AG04450 (cell line): ENCODE measurements around the gene ZMYND8. TPM values are rescaled to one million over a fixed set of nuclear protein-coding genes. Genes with fewer than 3 reads are reported as not detected.

Experiments
- CTCF ChIA-PET: fragments of 300-600, 350-600 bp; formaldehyde crosslinking; extraction: SDS; loops from one replicate; lab custom pipeline; 2022; ENCODE audit warnings: antibody characterized with exemption, inconsistent platforms; lab: Charles Lee
- POLR2A ChIA-PET: fragments of 350-600 bp; formaldehyde crosslinking; extraction: SDS; loops from one replicate; lab custom pipeline; 2021; ENCODE audit warnings: antibody characterized with exemption, inconsistent platforms; lab: Yijun Ruan, JAX
- DNase-seq: peaks from one replicate; pipeline ENCODE4 v3.0.0-alpha.2; 2011; ENCODE audit warnings: low read depth, low spot score
- H3K27ac ChIP-seq: one replicate; pipeline ENCODE4 v1.5.1; 2012; ENCODE audit warnings: low read depth, low read length, control low read depth
- H3K27me3 ChIP-seq: one replicate; pipeline ENCODE4 v1.6.0; 2012; ENCODE audit warnings: low read length; ENCODE audit not compliant: control insufficient read depth, insufficient read depth
- H3K4me3 ChIP-seq: 2 replicates; pipeline ENCODE4 v1.5.1; 2011; ENCODE audit warnings: mild to moderate bottlenecking, low read depth, low read length, control low read depth
- H3K9me3 ChIP-seq: 2 replicates; pipeline ENCODE4 v1.5.1; 2012; ENCODE audit warnings: low read length; ENCODE audit not compliant: control insufficient read depth, insufficient read depth
- CTCF ChIP-seq: IDR thresholded peaks from 2 replicates; pipeline ENCODE4 v1.5.1; 2011; ENCODE audit warnings: low read depth, low read length, control low read depth, inconsistent platforms
- polyA plus RNA-seq: library from polyadenylated mRNA; depleted of rRNA; stranded (reverse); fragments of >200 nt; gene quantifications from 2 replicates; pipeline ENCODE4 v1.2.3, GENCODE V29; 2011

The ZMYND8 gene
- polyA plus RNA-seq, 1 experiment, result 23.1 TPM

GRCh38 chr20:47253872-47254271 lies 102.6 kb downstream of the ZMYND8 start:
- H3K4me3 ChIP-seq, result no peak overlapping the region
- no peaks in the 10 kb centered on the region for H3K9me3 ChIP-seq
- POLR2A ChIA-PET, result interaction anchor here (0.7 to 2.0 kb wide), 3 partner anchors 12 to 239 kb away, joined by 3 to 5 read pairs (median 4); no protein-coding TSS in a partner anchor
- no peaks in the 10 kb centered on the region for H3K27me3 ChIP-seq
- H3K27ac ChIP-seq, result no peak overlapping the region
- CTCF ChIA-PET, result interaction anchor here (0.7 to 1.8 kb wide), 7 partner anchors 17 to 367 kb away, joined by 3 to 14 read pairs (median 5); no protein-coding TSS in a partner anchor
- DNase-seq, result no peak
- no peak for TF ChIP-seq CTCF

- Histone ChIP-seq H3K27me3 (no peaks in the 10 kb centered on the region), H3K27ac (no peak overlapping the region), H3K4me3 (no peak overlapping the region), H3K9me3 (no peaks in the 10 kb centered on the region)
- ChIA-PET CTCF (interaction anchor here (1.2 to 1.6 kb wide), 2 partner anchors 20 to 22 kb away, joined by 4 to 9 read pairs; no protein-coding TSS in a partner anchor), POLR2A (interaction anchor here (2.0 kb wide), 1 partner anchor 11 kb away, joined by 5 read pairs; no protein-coding TSS in a partner anchor)
- DNase-seq, result no peak
- no peak for TF ChIP-seq CTCF
These were observed 103.6 kb downstream of the ZMYND8 start for GRCh38 chr20:47252879-47253307.

DNA sequence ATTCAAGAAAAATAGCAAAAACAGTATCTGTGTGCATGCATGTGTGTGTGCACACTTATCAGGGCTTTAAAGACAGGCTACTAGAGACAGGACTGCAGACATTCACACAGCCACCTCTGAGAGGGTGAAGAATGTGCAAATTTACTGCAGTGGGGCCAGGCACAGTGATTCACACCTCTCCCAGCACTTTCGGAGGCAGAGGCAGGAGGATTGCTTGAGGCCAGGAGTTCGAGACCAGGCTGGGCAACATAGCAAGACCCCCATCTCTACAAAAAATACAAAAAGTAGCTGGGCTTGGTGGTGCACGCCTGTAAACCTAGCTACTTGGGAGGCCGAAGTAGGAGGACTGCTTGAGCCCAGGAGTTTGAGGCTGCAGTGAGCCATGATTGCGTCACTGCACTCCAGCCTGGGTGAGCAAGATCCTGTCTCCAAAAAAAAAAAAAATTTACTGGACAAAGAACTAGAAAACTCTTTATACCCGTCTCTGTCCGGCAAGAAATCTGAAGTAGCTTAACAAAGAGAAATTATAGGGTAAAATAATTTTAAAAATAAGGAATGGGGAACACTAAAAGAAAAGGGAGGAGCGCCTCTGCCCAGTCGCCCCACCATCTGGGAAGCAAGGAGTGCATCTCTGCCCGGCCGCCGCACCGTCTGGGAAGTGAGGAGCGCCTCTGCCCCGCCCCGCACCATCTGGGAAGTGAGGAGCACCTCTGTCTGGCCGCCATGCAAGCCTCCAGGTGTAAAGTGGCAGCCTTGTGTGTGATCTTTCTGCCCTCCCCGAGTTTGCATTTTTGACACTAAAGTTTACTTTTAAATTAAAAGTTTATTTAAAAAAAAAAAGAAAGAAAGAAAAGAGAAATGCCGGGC lies 105.1 kb downstream of the ZMYND8 start:
- Histone ChIP-seq H3K4me3 (no peak overlapping the region), H3K27me3 (no peaks in the 10 kb centered on the region), H3K9me3 (no peaks in the 10 kb centered on the region), H3K27ac (no peak overlapping the region)
- ChIA-PET CTCF (interaction anchor here (1.0 to 4.6 kb wide), 4 partner anchors 19 to 370 kb away, joined by 3 to 22 read pairs (median 3); no protein-coding TSS in a partner anchor), POLR2A (no interaction called here)
- TF ChIP-seq CTCF, result no peak
- no peak for DNase-seq

DNA sequence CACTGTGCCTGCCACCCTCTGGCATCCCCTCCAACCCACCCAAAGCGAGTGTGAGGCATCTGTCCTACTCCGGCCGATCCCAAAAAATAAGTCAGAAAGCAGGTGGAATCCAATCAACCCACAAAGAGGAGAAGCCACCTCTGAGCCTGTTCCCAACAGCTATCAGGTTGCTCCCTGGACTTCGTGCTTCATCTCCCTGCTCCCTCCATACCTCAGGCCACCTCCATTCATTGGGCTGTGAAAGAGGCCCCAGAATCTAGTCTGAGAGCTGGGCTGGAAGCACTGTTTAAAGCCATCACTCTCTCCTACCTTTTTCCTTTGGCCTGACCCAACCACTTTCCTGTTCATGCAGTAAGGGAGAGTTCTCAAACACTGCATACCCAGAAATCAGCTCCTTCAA lies 106.1 kb downstream of the ZMYND8 start:
- ChIA-PET POLR2A (no interaction called here), CTCF (interaction anchor here (1.0 to 4.6 kb wide), 3 partner anchors 23 to 498 kb away, joined by 3 to 22 read pairs (median 3); no protein-coding TSS in a partner anchor)
- no peak for TF ChIP-seq CTCF
- Histone ChIP-seq H3K27ac (no peak overlapping the region), H3K4me3 (no peak overlapping the region), H3K9me3 (no peaks in the 10 kb centered on the region), H3K27me3 (no peaks in the 10 kb centered on the region)
- DNase-seq, result no peak

DNA sequence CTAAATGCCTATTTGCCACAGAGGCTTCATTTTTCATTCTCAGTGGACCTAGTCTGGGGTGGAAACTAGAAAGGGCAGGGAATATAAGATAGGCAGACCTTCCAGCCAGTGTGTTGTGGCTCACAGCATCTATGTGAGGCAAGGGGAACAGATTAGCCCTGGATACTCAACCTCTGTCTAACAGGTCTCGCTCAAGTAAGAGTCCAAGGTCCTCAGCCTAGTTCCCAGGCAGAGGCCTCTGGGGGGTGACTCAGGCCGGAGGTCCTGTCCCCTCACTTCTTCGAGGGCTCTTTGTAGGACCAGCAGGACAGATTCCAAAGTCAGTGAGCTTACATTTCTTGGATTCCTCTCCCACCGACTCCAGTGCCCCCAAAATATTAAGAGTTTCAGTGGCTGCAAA lies 106.6 kb downstream of the ZMYND8 start:
- Histone ChIP-seq H3K27me3 (no peaks in the 10 kb centered on the region), H3K9me3 (no peaks in the 10 kb centered on the region), H3K27ac (no peak overlapping the region), H3K4me3 (no peak overlapping the region)
- ChIA-PET CTCF (interaction anchor here (1.0 to 4.6 kb wide), 3 partner anchors 23 to 497 kb away, joined by 3 to 22 read pairs (median 3); no protein-coding TSS in a partner anchor), POLR2A (no interaction called here)
- DNase-seq, result no peak
- no peak for TF ChIP-seq CTCF
